GM19397 (cell line): ENCODE results near the gene PTPRQ.
"Not testable (repeated sequence)": the region's sequence is repeated elsewhere in the genome, so short reads cannot be mapped to it uniquely, and the experiment has no call there.

Source experiments
- ATAC-seq: cut with Tn5 transposase; IDR thresholded peaks from one replicate; pipeline ENCODE4 v1.9.1; 2021; ENCODE audit warnings: mild to moderate bottlenecking, moderate library complexity; ENCODE audit not compliant: unreplicated experiment

PTPRQ gene

GRCh38 chr12:80627782-80628181 is 183.7 kb downstream of the PTPRQ start:
- ATAC-seq, result no peak

GRCh38 chr12:80632835-80633234 is 188.8 kb downstream of the PTPRQ start:
- no peak for ATAC-seq

GRCh38 chr12:80634903-80635302 is 190.9 kb downstream of the PTPRQ start:
- ATAC-seq, result no peak

DNA sequence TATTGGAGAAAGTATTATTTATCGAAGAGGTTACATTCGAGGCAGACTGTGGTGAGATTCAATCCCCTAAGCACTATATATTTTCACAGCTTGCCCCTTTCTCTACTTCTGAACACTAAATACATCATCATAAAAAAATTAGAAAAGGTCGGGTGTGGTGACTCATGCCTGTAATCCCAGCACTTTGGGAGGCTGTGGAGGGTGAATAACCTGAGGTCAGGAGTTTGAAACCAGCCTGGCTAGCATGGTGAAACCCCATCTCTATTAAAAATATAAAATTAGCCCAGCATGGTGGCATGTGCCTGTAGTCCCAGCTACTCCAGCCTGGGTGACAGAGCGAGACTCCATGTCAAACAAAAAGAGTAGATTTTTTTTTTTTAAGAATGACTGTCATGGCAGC is 192.8 kb downstream of the PTPRQ start:
- ATAC-seq, result no peak

- no peak for ATAC-seq
These were observed 197.9 kb downstream of the PTPRQ start for GRCh38 chr12:80641936-80642335.

- no peak for ATAC-seq
These were observed 199.9 kb downstream of the PTPRQ start for GRCh38 chr12:80643961-80644360.

DNA sequence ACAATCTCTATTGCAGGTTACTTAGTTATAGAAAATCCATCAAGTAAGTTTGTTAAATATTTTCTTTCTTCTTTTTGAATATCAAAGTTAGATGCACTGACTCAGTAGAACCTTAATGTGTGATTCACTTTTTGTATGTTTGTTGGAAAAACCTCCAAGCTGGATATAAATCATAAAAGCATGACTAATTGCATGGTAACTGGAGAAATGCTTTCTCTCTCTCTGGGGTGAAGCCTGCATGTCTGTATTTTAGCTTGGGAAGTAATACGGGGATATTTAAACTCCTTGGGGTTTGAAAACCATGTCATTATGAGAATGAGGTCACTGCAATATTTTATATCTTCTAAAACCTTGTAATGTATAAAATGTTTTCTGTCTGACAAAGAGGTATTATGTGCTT is 204.8 kb downstream of the PTPRQ start:
- no peak for ATAC-seq

DNA sequence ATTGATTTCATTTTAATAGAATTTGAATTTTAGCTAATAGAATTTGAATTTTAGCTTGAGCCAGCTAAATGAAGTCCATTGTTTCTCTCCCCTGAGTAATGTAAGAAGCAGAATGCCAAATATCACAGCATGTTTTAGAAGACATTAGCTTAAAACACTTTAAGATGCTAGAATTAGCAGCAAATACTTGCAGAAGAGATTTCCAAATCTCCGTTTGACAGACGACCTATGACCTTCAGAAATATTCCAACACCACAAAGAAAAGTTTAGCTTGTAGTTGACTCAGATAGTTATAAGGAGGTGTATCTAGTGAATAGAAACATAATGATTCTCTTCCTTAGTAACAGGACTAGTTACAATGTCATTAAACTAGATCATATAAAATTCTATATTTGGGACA is 211.7 kb downstream of the PTPRQ start:
- ATAC-seq, result no peak

DNA sequence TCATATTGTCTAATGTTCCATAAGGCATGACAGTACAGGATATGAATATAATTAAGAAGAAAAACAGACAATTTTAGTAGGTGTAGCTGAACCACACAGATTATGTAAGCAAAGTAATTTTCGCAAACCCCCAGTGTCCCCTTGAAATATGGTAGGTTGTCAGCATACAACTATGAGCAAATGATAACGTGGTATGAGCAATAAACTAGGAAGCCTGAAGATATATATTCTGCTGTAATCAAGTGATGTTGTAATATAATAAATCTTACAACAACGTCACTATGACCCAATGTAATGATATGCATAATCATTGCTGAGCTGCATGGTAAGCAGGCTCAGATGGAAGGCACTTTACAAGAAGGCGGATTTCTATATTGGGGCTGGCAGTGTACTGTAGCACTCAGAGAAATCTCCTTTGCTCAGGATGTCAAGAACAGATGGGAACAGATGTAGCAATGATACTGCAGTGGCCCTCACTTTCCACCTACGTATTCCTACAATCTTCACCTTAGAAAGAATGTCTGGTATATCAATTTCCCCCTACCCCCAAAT is 215.6 kb downstream of the PTPRQ start:
- no peak for ATAC-seq

DNA sequence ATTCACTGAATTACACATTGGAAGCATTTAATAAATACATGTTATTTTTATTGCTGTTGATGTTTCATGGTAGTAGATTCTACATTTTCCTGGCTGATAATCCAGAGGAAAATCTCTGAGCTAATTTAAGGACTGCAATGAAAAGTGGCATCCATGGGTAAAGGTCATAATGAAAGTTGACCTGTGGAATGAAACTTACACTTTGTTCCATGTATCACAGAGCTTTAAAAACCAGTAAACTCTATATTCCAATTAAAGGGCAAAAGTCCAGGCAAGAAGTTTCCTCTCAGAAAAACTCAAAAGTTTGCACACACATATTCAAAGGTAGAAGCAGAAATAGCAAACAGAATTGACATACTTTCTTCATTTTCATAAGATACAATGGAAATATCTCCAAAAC is 218.6 kb downstream of the PTPRQ start:
- no peak for ATAC-seq

DNA sequence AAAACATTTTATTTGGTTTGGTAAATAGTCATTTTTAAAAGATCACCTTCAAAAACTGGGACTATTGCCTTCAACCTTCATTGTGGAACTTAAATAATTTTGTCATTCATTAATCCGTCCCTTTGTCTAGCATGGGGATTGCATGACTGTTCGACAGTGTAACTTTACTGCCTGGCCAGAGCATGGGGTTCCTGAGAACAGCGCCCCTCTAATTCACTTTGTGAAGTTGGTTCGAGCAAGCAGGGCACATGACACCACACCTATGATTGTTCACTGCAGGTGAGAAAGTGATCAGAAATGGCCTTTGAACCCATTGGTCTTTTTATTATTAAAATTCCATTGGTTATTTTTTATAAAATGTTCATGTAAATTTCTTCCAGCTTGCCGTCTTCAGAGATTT is 226.2 kb downstream of the PTPRQ start:
- no peak for ATAC-seq

GRCh38 chr12:80676042-80676636 is 232.1 kb downstream of the PTPRQ start:
- ATAC-seq, result not testable (repeated sequence)

- no peak for ATAC-seq
These were observed 232.8 kb downstream of the PTPRQ start for GRCh38 chr12:80676856-80677255.

DNA sequence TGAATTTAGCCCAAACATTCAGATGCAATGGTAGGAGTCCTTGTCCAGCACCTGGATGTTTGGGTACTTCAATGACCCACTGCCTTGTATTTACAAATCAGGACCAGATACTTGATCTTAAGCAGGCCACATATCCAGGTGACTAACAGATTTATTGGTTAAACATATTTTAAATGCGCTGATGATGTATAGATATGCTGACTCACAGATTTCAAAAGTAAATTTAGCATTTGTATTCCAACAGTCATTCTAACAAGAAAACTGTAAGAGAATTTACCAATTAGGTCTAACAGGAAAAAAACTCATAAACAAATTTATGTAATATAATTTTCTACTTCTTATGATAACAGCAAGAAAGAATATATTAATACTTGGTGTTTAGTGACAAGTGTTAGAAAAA is 234.0 kb downstream of the PTPRQ start:
- no peak for ATAC-seq

DNA sequence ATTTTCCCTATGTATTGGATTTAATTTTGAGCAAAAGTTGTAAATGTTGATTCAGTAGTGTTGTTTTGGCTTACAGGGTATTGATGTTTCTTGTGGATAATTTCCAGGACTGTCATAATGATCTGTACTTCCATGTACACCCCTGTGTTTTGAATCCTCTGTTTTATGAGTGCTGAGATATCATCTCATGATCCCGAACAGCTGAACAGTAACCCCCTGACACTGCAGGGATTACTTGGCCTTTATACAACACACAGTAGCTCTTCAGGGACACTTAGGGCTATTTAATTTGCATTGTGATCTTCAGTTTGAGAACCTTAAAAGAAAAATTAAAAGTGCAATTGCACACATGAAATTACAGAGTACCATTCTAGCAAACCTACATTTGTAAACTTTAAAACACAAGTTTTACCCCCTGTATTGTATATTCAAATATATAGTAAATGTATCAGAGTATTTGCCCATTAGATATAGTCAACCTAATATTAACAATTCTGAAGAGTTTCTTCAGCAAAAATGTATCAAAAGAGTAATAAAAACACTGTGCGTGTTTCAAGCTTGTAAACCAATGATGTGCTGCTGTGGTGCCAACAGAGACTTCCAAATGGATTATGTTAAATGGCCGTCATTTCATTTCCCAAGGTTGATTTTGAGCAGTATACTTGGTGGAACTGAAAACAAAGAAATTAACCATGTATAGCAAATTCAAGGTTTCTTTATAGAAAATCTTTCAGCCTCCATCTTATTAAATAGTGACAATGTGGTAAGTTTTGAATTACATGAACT is 235.5 kb downstream of the PTPRQ start:
- no peak for ATAC-seq

GRCh38 chr12:80681287-80681686 is 237.3 kb downstream of the PTPRQ start:
- ATAC-seq, result no peak

DNA sequence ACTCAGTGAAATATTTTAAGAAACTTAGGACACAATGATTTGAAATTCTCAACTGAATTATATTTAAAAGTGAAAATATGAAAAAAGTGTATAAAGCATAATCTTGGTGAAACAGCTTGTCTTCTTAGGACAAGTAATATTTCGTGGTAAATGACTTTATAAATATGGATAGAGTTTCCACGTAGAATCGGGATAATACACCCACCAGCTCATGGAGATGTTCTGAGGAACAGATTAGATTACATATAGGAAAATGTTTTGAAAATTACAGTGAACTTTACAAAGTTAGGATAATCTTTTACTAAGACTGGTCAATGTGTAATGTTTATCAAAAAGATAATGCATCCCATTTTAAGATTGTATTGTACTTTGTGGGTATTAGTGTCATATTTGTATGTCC is 237.8 kb downstream of the PTPRQ start:
- no peak for ATAC-seq

- no peak for ATAC-seq
These were observed 240.1 kb downstream of the PTPRQ start for GRCh38 chr12:80684077-80684495.

DNA sequence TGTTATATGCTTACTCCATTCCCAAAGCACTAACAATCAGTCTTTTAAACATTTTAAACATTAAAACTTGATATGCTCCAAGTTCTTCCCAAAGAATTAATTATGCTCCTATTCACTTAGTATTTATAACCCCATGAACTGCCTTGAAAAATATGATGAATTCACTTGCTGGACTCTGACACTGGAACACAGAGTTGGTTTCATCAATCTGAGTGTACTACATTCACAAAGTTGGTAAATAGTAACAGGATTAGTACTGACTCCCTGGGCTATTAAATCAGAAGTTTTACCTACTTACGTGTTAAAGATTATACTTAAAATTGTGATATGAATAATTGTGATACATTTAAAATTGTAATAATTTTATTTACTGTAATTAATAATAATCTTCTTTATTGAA is 246.1 kb downstream of the PTPRQ start:
- no peak for ATAC-seq

- no peak for ATAC-seq
These were observed 246.5 kb downstream of the PTPRQ start for GRCh38 chr12:80690513-80690912.

DNA sequence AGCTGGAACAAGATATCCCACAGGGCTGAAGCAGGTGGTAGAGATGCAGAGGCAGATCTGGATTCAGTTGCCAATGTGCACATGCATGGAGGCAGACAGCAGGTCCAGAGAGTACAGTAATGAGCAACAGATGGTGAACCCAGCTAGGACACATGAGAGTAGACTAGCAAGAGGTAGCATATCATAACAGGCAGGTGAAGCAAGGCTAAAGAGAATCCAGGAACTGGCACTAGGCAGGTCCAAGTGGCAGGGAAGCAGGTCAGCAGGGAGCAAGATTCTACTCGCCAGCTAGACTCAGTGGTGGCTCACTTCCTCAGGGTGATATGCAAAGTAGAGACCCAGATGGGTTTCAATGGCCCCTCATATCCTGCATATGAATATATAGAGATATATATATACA is 248.1 kb downstream of the PTPRQ start:
- no peak for ATAC-seq

- no peak for ATAC-seq
These were observed 253.3 kb downstream of the PTPRQ start for GRCh38 chr12:80697270-80697887.
